ENCODE measurements around the gene CDH4.

The CDH4 gene

DNA sequence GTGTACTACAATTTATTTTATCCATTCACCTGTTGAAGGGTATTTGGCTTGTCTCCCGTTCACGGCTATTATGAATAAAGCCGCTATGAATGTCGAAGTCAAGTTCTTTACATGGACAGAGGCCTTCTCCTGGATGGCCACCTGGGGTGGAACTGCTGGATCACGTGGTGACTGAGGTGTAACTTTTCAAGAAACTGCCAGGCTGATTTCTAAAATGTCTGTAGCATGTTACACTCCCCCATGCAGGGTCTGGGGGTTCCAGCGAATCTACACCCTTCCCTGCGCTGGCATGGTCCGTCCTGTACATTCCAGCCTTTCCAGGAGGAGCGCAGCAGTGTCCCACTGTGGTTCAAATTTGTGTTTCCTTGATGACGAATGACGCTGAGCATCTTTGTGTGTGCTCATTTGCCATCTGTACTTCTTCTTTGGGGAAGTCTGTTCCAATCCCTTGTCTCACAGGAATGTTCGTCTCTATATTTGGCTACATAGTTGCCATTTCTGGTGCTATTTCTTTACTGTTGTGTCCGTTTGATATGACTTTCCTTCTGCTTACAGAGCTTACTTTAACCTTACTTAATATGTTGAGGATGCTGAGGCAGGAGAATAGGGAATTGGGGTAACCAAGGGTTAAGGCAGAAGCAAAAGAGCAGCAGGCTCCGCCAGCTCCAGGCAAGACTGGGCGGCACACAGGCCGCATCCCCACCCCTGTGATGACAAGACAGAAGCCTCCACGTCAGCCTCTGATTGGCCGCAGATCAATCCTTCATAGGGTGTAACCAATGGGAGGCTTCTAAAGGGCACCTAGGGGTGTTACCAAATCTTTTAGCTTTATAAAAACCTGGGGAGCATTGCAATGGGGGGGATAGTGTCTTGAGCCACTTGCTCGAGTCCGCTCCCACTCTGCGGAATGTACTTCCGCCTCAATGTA lies 707.0 kb downstream of the CDH4 start:
- FAIRE-seq (no peak), DNase-seq (ENCODE audit: insufficient read length, low spot score) (no peak)
- no peak for TF ChIP-seq POLR2A (IDR thresholded peaks at IDR 0.05; ENCODE audit: low read depth, low read length)

DNA sequence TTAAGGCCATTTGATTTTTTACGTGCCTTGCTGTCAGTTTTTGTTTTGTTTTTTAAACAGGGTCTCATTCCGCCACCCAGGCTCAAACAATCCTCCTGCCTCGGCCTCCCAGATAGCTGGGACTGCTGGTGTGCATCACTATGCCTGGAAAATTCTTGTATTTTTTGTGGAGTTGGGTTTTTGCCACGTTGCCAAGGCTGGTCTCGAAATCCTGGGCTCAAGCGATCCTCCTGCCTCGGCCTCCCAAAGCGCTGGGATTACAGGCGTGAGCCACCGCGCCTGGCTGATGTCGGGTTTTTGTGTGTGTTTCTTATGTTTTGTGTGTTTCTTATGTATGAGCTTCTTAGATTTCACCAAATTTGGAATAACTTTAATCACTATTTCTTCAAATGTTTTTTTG lies 708.8 kb downstream of the CDH4 start:
- FAIRE-seq (no peak), DNase-seq (ENCODE audit: insufficient read length, low spot score) (no peak)
- no peak for TF ChIP-seq POLR2A (IDR thresholded peaks at IDR 0.05; ENCODE audit: low read depth, low read length)

DNA sequence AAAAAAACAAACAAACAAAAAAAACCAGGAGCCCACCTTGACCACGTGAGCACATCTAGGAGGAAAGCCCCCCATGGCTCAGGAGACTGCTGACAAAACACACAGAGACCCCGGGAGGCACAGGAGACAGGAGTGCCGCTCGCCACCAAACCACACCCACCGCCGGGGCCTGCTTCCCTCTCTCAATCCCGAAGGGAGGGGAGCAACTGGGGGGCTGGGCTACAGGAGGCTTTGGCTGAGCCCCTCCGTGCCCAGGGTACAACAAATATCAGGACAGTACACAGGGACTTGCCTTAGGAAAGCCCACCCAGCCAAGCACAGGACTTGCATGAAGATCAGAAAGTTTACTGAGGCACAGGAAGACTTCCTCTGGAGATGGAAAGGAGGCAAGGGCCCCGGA lies 711.1 kb downstream of the CDH4 start:
- no peak for TF ChIP-seq POLR2A (IDR thresholded peaks at IDR 0.05; ENCODE audit: low read depth, low read length)

DNA sequence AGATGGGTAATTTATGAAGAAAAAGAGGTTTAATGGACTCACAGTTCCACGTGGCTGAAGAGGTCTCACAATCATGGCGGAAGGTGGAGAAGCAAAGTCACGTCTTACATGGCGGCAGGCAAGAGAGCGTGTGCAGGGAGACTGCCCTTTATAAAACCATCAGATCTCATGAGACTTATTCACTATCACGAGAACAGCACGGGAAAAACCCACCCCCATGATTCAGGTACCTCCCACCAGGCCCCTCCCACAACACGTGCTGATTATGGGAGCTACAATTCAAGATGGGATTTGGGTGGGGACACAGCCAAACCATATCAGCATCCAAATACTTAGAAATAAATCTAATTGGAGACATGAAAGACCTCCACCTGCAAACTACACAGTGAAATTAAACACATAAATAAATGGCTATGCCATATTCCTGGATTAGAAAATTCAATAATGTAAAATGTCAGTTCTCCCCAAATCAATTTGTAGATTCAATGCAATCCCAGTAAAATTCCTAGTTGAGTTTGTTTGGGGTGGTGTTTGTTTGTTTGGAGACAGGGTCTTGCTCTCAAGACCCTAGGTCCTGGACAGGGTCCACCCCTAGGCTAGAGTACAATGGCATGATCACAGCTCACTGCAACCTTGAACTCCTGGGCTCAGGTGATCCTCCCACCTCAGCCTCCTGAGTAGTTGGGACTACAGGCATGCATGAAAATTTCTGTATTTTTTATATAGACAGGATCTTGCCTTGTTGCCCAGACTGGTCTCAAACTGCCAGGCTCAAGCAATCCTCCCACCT lies 712.0 kb downstream of the CDH4 start:
- DNase-seq (ENCODE audit: insufficient read length, low spot score) (no peak), FAIRE-seq (no peak)
- no peak for TF ChIP-seq POLR2A (IDR thresholded peaks at IDR 0.05; ENCODE audit: low read depth, low read length)

More for the DNA sequence above, 711.1 kb downstream of the CDH4 start:
- no peak for DNase-seq (ENCODE audit: insufficient read length, low spot score)
- no peak for FAIRE-seq

DNA sequence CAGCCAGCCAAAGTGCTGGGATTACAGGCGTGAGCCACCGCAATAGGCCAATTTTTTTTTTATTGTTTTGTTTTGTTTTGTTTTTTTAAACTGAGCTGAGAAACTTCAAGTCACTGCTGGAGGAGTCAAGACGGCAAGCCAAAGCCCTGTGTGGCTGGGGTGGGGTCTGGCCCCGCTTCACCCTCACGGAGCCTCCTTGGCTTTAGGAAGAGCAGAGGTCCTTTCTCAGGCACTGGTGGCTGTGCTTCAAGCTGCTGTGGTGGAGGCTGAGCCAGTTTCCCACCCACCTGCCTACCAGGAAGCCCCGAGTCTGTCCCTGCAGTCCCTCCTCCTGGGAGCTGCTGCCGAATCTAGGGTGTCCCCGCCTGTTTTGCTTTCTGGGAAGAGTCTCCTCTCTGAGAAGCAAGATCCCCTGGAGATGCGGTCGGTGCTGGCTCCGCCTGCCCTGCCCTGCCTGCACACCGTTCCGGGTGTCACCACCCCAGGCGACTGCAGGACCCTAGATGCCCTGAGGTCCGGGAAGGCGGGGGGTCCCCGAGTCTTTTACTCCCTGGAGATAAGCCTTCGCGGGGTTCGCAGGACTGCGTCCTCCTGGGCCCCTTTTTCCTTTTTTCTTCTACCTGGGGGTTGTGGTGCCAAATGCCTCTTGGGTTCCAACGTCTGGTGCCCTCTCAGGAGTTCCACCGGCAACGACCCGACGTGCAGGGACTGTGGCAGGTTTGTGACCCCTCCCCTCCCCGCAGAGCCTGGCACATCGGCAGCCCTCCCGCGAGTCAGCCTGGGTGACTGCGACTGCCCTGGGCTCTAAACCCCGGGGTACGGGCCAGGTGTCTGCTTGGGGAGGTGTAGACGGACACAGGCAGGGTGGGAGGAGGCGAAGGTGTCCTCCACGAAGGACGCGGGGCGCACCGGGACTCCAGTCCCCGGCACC lies 712.9 kb downstream of the CDH4 start:
- FAIRE-seq: no peak
- DNase-seq (ENCODE audit: insufficient read length, low spot score): no peak
- TF ChIP-seq POLR2A (IDR thresholded peaks at IDR 0.05; ENCODE audit: low read depth, low read length): no peak

DNA sequence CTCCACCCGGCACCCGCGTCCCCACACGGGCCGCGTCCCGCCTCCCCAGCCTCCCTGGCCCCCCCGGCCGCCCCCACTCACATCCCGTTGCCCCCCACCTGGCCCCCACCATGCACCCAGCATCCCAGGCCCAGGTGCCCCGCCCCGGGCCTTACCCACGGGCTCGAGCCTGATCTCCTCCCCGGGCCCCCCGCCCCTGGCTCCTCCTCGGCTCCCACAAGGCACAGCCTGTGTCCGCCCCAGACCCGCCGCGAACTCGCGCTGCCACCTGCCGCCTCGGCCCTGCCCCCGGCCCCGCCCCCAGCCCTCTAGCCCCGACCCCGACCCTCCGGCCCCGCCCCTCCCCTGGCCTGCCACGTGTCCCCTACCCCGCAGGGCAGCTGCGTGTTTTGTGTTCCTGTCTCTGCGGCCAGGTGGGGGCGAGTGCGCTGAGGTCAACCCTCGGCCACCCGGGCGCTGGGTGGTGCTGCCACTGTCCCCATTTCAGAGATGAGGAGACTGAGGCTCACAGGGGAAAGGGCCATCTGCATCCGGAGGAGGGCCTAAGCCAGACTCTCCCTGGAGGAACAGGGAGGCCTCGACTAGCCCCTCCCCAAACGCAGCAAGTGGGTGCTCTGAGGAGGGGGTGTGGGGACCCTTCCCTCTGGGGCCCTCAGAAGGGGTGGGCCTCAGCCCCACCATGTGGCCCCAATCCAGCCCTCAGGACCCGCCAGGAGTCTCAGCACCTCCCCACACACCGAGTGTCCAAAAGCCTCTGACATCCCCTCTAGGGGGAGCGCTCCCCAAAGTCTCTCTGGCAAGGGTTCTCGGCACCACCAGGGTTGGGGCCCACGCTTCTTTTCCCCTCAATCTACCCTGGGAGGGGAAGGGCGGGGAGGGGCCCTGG lies 713.8 kb downstream of the CDH4 start:
- TF ChIP-seq POLR2A (IDR thresholded peaks at IDR 0.05; ENCODE audit: low read depth, low read length): no peak
- DNase-seq (ENCODE audit: insufficient read length, low spot score) (no peak), FAIRE-seq (no peak)

DNA sequence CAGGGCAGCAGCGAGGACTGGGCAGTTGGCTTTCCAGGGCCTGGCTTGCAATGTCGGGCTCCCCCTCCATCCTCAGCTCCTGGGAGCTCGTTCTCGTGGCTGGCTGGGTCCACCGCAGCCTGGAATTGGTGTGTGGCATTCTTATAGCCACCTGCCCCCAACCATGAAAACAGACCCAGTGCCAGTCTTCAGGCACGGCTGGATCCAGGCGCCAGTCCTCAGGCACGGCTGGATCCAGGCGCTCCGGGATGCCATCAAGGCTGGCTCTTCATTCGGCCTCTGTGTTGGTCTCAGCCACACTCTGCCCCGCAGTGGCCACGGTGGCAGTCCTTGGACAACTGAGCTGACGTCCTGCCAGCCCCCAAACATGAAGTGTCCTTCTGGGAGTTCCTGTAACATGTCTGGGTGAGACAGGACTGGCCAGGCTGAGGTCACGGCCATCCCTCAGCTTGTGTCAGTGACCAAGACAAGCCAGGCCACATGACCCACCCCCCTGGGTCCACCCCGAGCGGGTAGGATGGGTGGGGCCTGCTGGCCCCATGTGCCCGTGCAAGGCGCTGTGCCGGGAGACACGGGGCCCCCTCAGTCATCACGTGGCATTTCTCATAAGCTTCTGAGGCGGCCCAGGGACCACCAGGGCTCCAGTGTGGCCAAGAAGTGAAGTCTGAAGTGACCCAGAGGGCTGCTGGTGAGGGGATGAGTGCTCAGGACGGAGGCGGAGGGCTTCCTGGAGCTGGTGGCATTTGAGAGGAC lies 714.6 kb downstream of the CDH4 start:
- FAIRE-seq (no peak), DNase-seq (ENCODE audit: insufficient read length, low spot score) (no peak)
- no peak for TF ChIP-seq POLR2A (IDR thresholded peaks at IDR 0.05; ENCODE audit: low read depth, low read length)

DNA sequence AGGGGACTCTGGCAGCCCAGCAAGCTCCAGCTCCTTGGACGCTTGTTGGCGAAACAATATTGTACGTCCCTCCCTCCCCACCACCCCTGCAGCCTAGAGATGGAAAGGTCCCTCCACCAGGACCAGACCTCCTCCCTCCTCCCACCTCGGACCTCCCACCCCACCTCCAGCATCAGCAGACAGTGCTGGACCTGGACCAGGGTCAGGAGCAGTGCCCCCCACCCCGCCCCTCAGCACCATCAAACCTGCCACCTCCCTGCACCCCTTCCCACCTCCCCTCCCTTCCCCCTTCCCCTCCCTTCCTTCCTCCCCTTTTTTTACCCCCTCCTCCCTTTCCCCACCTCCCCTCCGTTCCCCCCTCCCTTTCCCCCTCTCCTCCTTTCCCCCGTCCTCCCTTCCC lies 715.2 kb downstream of the CDH4 start:
- no peak for TF ChIP-seq POLR2A (IDR thresholded peaks at IDR 0.05; ENCODE audit: low read depth, low read length)
- no peak for DNase-seq (ENCODE audit: insufficient read length, low spot score)
- FAIRE-seq: no peak

DNA sequence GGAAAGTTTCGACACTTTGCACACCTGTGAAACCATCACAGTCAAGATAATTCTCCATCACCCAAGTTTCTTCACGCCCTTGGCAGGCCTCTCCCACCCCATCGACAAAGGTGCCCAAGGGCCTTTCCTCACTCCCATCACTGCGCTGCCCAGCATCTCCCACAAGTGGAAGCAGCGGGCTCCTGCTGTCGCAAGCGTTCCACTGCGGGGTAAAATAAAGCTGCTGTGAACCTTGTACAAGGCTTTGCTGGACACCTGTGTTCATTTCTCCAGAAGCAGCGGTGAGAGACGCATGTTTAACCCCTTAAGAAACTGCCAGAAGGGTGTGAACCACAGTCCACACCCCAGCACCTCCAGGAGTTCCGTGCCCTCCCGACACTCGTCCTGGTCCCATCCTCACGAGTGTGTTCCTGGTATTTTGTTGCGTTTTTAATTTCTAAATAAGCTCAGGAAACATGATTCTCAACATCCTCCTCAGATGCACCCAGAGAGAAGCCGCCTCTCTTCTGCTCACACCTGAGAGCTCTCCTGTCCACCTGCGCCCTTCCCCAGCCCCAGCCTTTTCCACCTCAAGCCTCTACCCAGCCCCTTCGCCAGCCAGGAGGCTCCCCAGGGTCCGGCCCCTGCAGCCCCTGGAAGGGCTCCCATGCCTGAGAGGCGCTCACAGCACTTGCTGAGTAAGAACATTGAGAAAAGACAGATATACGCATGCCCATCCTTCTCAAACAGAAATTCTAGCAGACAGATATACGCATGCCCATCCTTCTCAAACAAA lies 716.2 kb downstream of the CDH4 start:
- FAIRE-seq: no peak
- DNase-seq (ENCODE audit: insufficient read length, low spot score): no peak
- no peak for TF ChIP-seq POLR2A (IDR thresholded peaks at IDR 0.05; ENCODE audit: low read depth, low read length)

DNA sequence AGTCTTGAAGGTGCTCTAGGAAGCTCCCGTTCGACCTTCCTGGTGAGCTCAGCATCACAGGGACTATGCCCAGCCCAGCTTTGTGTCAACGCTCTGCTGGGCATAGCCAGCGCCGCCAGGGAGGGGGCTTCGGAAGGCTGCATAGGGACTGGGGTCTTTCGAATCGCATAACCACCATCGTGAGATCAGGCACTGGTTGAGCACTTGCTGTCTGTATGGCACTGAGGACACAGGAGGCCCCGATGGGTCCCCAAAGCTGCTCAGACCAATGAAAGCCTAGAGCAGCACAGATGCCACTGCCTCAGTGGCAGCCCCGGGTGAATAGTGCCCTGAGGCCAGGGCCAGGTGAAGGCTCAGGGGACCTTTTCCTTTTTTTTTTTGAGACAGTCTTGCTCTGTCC lies 716.9 kb downstream of the CDH4 start:
- DNase-seq (ENCODE audit: insufficient read length, low spot score): no peak
- FAIRE-seq: no peak
- TF ChIP-seq POLR2A (IDR thresholded peaks at IDR 0.05; ENCODE audit: low read depth, low read length): no peak

DNA sequence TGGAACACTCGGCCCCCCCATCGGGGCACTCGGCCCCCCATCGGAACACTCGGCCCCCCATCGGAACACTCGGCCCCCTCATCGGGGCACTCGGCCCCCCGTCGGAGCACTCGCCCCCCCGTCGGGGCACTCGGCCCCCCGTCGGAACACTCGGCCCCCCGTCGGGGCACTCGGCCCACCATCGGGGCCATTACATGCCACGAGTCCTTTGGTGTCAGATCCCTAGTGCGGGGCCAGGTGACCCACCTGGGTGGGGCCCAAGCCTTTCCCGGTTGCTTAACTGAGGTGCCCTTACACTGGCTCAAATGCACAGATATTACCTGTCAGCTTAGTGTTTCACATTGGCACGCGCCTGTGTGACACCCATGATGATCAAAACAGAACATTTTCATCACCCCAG lies 717.7 kb downstream of the CDH4 start:
- FAIRE-seq: no peak
- no peak for TF ChIP-seq POLR2A (IDR thresholded peaks at IDR 0.05; ENCODE audit: low read depth, low read length)
- no peak for DNase-seq (ENCODE audit: insufficient read length, low spot score)

All from H54 (cell line).